ENCODE data around the gene PCSK2.

The PCSK2 gene

DNA sequence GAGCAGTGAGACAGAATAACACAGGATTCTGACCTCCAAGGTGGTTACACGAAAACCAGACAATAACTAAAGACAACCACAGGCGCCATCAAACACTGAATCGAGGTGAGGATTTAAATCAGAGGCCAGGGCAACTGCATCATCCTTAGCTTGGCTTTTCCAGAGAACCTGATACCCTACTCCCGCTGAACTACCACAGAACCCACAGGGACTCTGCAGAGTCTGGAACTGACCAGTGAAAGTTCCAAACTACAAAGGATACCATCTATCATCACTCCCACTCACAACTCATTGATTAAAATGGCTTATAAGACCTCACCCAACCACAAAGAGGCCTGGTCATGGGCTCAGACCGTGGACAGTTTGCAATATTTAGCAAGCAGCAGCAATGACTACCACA, 219.3 kb downstream of the PCSK2 start:
- DNase-seq (ENCODE audit: low spot score): no peak

DNA sequence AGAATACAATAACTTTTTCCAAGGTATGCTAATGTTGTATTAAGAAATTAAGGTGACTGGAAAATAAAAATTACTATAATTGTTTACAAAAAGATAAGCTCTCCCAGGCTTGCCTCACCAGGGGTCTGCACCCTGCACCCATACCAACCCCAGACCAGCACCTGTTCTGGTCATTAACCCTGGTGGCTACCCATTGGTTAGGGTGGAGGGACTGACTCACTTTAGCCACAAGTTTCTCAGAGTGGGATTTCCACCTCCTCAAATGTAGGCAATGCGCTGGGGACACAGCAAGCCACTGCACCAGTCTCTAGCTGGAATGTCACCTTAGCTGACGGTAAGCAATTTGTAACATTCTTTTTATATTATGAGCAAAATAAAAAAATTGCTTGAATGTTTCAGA, 221.2 kb downstream of the PCSK2 start:
- no peak for DNase-seq (ENCODE audit: low spot score)

DNA sequence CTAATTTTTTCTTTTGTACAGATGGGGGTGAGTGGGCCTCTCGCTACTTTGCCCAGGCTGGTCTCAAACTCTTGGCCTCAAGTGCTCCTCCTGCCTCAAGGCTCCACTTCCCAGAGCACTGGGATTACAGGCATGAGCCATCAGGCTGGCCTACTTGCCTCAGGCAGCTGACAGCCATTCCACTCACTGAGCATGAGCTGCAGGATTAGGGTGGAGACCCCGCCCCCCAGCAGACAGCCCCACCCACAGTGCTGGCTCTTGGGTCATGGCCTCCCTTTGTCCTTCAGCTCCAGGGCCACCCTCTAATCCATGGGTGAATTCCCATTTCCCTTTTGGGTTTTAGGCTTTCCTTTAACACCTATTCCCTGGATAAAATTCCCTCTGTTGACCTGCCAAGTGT, 222.2 kb downstream of the PCSK2 start:
- DNase-seq (ENCODE audit: low spot score): no peak

DNA sequence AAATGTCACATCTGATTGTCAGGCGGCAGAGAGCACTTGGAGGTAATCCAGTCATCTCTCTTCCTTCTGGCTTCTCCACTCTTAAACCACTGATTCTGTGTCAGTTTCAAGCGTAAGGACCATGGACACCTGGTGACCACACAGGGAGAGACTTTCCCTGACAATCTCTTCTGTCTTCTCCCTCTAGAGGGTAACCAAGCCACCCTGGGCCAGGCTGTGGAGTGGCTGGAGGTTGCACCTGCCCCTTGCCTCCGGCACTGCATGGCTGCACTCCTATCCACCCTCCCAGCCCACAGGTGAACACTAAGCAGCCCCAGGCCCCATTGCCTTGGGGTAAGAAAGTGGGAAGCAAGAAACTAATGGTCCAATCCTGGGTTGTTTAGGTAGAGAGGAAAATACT, 225.6 kb downstream of the PCSK2 start:
- no peak for DNase-seq (ENCODE audit: low spot score)

DNA sequence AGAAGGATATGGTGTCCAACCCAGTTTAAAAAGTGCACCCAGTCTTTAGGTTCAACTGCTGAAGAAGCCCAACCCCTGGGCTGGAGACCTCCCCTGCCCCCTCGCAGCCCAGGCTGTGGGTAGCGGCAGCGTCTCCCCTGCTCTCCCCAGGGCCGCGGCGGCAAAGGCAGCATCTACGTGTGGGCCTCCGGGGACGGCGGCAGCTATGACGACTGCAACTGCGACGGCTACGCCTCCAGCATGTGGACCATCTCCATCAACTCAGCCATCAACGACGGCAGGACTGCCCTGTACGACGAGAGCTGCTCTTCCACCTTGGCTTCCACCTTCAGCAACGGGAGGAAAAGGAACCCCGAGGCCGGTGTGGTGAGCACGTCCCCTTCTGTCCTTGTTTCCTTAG, 226.8 kb downstream of the PCSK2 start:
- DNase-seq (ENCODE audit: low spot score): no peak

DNA sequence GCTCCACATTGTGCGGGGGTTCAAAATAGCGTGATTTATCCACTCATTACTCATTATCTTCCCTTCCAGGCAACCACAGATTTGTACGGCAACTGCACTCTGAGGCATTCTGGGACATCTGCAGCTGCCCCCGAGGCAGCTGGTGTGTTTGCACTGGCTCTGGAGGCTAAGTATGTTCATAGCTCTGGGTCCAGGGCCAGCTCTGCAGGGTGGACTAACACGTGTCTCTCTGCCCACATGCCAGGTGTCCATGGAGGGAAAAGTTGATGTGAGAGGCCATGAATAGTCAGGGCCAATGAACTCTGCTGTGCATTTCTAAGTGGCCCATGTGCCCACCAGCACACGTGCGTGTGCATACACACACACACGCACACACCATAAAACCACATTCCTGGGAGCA, 229.4 kb downstream of the PCSK2 start:
- no peak for DNase-seq (ENCODE audit: low spot score)

DNA sequence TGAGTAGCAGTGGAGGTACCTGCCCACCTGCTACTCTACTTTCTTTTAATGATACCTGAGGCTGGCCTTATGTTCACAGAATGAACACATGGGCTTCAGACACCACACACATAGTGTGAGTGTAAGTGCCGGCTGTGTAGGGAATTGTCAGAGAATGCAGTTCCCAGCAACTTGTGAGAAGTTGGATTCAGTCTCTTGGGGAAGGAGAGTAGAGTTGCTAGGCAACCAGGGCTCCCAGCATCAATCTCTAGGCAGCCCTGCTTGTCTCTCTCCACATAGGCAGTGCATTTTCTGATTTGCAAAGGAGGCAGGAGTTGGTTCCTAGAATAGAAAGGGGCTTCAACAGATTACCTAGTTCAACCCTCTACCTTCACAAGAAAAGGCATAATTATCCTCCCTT, 230.2 kb downstream of the PCSK2 start:
- no peak for DNase-seq (ENCODE audit: low spot score)

DNA sequence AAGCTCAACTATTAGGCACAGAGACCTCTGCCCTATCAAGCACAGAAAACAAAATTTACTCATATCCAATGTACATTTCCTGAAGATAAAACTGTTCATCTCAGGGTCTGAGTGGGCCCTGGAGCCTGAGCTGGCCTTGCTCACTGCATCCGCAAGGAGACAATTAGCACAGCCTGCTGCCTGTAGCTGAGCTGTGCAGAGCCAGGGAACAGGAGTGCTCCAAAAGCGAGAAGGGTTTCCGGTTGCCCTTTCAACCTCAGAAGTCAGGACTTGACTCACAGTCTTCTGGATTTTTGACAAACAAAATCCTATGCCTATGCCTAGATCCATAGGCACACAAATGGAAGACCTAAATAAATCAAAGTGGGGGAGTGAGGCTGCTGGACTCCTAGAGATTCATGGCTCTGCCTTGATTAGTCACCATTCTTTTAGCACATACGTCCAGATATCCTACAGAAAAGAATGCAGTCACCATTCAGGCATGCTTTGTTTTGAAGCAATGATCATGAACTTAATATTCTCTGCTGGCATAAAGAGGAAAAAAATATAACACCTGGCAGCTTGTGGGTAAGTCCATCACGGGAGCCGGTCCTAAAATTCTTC, 230.8 kb downstream of the PCSK2 start:
- no peak for DNase-seq (ENCODE audit: low spot score)

DNA sequence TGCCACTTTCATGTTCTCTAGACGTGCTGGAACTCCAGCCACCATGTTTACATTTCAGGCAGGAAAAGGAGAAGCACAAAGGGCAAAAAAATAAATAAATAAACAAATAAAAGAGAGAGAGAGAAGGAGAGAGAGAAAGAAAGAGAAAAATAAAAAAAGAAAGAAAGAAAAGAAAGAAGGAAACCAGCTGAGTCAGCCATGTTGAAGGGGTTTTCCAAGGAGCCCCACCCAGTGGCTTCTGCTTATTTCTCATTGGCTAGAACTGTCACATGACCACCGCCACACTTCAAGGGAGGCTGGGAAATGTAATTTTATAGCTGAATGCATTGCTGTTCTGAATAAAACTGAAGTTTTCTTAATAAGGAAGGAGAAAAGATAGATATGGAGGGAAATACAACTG, 233.3 kb downstream of the PCSK2 start:
- no peak for DNase-seq (ENCODE audit: low spot score)

DNA sequence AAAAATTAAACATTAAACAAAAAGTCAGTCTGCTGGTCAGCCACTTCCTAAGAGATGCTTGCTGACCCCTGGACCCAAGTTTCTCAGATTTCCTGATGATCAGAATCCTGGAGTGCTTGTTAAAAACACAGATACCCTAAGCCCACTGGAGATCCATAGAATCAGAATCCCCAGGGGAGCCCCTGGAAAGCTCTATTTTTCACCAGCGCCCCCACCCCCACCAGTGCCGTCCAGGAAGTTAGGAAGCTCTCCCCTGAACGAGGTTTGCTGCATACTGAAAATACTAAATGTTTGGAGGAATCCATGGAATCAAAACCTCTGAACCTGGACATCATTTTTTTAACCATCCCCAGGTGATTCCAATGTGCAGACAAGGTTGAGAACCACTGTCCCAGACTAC, 235.1 kb downstream of the PCSK2 start:
- no peak for DNase-seq (ENCODE audit: low spot score)

DNA sequence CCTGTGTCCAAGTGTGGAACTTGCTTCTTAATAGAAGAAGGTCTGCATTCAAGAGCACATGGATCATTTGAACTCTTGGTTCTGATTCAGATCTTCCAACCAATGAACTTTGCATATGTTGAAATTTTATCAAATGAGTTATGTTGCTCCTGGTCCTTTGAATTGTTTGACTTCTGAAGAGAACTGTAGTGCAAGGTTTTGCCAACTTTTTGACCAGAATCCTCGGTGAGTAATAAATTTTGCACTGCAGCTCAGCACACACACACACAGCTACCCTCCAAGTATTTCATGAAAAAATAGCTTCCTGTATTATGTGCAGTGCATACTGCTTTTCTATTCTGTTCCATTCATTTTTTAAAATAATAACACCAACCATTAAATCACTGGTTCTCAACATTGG, 236.9 kb downstream of the PCSK2 start:
- no peak for DNase-seq (ENCODE audit: low spot score)

DNA sequence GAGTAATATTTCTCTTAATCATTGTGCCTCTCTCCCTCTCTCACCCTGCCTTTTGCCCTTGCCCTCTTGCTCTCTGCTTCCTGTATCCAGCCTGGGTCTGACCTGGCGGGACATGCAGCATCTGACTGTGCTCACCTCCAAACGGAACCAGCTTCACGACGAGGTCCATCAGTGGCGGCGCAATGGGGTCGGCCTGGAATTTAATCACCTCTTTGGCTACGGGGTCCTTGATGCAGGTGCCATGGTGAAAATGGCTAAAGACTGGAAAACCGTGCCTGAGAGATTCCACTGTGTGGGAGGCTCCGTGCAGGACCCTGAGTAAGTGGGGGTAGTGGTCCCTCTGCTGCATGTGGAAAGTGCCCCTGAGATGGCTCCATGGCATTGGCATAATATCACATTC, 238.4 kb downstream of the PCSK2 start:
- DNase-seq (ENCODE audit: low spot score): no peak

DNA sequence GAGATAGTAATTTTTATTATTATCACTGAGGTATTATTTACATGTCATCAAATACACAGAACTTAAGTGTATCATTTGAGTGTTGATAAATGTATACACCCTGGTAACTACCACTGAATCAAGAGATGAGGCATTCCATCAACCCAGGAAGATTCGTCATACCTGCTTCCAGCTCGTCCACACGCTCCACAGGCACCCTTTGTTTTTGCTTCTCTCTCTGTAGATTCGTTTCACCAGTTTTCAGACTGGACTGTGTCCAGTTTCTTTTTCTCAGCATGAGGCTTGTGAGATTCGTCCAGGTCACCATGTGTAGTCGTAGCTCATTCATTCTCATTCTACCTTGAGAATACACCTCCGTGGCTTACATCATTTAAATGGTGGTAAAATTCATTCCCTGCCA, 239.8 kb downstream of the PCSK2 start:
- no peak for DNase-seq (ENCODE audit: low spot score)

DNA sequence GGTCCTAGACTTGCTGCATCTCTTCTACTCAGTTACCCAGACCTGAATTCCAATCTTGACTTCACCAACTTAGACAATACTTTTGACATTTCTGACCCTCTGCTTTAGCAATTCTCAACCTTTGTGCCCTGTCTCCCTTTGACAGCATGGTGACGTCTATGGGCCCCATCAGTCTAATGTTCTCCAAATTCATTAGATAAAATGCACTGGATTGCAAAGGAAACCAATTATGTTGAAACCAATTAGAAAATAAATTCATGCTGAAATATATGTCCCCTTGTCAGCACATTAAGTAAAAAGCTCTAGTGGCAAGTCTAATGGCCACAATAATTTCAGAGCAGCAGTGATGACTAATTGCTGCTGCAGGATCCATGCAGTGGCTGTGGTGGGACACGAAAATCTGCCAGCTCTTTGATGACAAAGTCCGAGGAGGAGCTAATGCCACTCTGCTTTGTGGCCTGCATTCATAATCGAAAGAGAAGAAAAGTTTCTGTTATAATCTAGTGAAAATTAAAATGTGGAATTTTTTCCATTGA, 240.3 kb downstream of the PCSK2 start:
- no peak for DNase-seq (ENCODE audit: low spot score)

DNA sequence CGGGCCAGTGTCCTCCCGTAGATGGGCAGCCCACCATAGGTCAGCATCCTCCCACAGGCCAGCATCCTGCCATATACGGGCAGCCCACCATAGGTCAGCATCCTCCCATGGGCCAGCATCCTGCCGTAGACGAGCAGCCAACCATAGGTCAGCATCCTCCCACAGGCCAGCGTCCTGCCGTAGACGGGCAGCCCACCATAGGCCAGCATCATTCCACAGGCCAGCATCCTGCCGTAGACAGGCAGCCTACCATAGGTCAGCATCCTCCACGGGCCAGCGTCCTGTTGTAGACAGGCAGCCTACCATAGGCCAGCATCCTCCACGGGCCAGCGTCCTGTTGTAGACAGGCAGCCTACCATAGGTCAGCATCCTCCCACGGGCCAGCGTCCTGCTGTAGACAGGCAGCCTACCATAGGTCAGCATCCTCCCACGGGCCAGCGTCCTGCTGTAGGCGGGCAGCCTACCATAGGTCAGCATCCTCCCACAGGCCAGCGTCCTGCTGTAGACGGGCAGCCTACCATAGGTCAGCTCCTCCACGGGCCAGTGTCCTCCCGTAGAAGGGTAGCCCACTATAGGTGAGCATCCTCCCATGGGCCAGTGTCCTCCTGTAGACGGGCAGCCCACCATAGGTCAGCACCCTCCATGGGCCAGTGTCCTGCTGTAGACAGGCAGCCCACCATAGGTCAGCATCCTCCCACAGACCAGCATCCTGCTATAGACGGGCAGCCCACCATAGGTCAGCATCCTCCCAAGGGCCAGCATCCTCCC, 241.4 kb downstream of the PCSK2 start:
- no peak for DNase-seq (ENCODE audit: low spot score)

DNA sequence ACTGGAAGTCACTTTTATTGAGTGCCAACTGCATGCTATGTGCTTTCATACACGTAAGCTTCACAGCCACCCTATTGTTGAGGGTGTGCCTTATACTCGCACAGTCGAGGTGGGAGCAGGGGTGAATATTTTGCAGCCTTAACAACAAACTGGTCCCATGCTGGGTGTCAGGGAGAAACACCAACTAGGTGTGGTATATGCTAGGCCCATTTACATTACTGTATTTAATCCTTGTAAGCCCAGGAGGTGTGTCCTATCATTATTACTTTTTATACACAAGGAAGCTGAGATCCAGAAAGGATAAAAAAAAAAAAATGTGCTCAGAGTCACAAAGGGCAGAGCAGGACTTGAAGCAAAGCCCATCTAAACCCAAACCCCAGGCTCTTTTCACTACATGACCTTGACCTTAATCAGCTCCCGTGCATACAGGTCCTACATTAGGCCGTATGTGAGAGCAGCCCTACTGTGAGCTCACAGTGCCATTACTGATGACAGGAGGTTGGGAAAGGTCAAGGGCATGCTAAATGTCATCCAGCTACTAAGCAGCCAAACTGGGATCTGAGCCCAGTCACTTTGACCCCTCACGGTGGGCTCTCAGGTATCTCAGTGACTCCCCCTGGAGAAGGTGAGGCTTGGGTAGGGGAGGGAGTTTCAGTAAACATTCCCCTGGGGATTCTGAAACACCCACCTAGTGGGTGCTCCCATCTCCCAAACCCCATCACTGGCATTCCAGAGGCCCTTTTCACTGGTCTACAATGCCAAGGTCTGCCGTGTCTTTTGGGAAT, 242.6 kb downstream of the PCSK2 start:
- DNase-seq (ENCODE audit: low spot score): no peak

DNA sequence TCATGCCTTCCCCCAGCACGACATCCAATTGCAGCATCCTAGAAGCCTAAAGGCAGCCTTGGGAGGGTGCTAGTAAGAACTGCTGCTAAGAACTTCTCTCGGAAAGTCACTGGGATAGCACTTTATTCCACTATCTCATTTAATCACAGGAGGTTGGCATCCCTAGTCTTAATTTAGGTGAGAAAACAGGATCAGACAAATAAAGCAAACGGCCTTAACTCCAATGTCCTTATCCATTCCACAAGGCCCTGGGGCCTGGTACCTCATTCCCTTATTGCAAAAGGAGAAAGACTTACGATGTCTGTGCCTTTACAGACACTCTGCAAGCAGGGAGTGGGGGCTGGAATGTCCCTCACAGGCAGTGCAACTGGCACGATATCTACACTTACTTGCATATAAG, 243.7 kb downstream of the PCSK2 start:
- DNase-seq (ENCODE audit: low spot score): no peak

DNA sequence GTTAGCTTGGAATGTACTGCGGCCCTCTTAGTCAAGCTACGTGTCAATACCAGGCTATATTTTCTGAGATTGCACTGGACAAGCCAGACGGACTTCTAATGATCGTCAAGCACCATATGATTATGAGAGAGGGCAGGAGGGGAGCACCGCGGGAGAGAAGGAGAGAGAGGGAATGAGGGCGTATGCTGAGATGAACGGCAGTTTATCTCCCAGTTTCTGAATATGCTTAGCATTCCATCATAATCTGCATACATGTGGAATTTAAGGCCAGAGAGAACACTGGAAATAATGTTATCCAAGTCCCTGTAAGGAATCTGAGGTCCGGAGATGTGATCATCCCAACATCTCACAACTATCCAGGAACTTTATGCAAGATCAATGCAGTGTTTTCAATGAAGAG, 244.1 kb downstream of the PCSK2 start:
- no peak for DNase-seq (ENCODE audit: low spot score)

DNA sequence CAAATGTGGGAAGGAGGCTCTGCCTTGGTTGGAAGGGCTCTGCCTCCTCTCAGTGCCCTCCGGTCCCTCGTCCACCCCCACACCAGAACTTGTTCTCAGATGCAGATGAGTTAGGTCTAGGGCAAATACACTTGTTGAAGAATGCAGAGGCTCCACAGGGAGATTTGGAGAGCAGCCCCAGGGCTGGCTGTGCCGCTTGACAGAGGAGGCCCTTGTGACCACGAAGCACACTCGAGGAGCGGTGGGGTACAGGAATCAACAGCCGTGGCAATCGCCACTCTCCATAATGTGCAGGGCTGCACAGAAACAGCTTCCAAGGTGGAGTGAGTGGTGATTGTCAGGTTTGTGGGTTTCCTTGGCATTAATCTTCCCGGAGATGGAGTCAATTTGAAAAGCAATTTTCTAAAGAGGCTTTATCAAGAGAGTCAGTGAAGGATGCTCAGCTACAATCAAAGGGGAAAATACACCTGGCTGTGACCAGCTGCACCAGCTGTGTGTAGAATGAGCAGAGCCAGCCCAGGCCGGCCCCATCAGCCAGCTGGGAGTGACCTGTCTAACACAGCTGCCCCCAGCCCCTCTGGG, 244.9 kb downstream of the PCSK2 start:
- DNase-seq (ENCODE audit: low spot score): no peak

DNA sequence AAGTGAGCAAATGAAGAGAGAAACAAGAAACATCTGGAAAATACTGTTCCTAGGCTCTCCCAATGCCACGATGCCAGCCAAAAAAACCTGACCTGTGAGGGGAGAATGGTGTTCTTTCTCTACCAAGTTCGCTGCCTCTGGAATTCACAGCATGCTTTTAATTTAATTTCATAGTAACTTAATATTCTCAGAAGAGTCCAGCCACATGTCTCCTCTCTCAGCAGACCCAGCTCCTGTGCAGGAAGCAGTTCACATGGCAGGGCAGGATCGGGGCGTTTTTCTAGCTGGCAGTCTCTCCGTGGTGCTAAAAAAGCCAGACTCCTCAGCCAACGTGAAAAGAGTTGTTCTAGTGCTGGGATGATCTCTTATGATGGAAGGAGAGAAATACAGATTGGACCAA, 246.8 kb downstream of the PCSK2 start:
- no peak for DNase-seq (ENCODE audit: low spot score)

DNA sequence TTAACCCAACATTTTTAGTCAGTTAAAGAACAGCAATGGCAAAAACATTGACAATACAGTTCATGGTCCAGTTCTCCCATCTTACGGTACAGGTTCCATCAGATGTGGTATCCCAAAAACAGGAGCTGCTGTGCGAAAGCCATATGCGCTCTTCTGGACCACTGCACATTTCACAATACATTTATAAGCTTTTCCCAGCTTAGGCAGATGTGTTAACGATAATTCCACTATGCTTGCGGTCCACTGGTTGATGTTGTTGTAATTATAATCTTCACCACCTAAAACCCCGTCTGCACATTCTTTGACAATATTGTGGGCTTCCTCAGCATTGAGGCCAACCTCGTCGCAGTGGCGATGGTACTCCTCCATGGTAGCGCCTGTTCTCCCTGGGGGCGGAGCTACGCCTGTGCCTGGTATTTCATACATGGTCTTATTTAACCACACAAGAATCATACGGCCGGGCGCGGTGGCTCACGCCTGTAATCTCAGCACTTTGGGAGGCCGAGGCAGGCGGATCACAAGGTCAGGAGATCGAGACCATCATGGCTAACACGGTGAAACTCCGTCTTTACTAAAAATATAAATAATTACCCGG, 252.3 kb downstream of the PCSK2 start:
- DNase-seq (ENCODE audit: low spot score): no peak

DNA sequence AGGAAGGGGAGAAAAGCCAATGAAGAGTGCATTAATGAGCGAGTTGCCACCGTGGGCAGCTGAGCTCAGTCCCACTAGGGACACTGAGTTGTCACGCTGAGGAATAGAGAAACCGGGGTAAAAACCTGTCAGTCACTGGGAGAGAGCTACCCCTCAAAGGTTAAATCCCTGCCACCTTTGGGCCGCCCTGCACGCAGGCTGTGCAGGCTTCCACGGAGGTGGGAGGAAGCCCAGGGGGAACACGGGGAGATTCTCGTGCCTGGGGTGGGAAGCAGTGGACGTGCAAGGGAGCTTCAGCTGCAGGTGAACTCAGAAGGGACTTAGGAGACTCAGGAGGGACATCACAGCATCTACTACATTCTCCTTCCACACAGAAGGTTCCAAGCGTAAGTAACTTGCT, 253.9 kb downstream of the PCSK2 start:
- DNase-seq (ENCODE audit: low spot score): no peak
